MM.1S (cell line): ENCODE measurements around the gene DLEC1.

Experiments
- CTCF ChIP-seq: fragments of 300-600 bp; sonication (generic); IDR thresholded peaks from 2 replicates; pipeline ENCODE4 v1.5.1; 2016; ENCODE audit warnings: antibody characterized with exemption, low read length, mixed read lengths
- EZH2 ChIP-seq: fragments of 300-600 bp; sonication (generic); optimal IDR thresholded peaks from 2 replicates; pipeline ENCODE3; 2017; ENCODE audit warnings: low read depth, mild to moderate bottlenecking, antibody characterized with exemption, low read length, mixed read lengths
- EZH2phosphoT487 ChIP-seq: fragments of 300-600 bp; sonication (generic); IDR thresholded peaks from 2 replicates; pipeline ENCODE4 v1.6.1; 2018; ENCODE audit warnings: antibody characterized with exemption, low read length

DNA sequence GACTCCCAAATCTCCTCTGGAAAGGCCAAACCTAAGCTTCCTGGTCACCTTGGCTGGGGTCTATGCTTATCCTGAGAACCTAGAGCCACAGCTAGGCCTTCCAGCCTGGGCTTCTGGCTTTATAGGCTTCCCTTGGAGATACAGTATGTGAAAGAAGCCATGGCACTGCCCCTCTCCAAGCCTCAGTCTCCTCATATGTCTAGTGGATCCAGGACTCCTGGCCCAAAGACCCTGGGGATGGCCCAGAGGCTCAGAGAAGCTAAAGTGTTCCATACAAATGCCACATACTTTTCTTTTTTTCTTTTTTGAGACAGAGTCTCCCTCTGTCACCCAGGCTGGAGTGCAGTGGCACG lies 89.3 kb downstream of the DLEC1 start:
- TF ChIP-seq EZH2phosphoT487 (no peak), CTCF (no peak), EZH2 (no peak)
